ENCODE data around the gene TSGA10IP.
A peak's percentile ranks its signal among the peaks of the same experiment; 100 is the strongest.

Gene TSGA10IP

GRCh38 chr11:65918211-65919140 is 26.8 kb upstream of the TSGA10IP start, which contains the start of gene C11orf68:
TSS of gene C11orf68 (minus strand) at chr11:65919062. CDS start at chr11:65919031, 31 bp downstream.
- peak in 1 of 14 donors; percentile 50 for DNase-seq

- DNase-seq: peak; percentile 87 to 100 (median 98)
These were observed 26.1 kb upstream of the TSGA10IP start, which contains the start of gene DRAP1 for GRCh38 chr11:65919141-65919572. TSS of gene DRAP1 (plus strand) at chr11:65919426. CDS start at chr11:65919502, 76 bp downstream.

GRCh38 chr11:65919573-65920371 is 25.5 kb upstream of the TSGA10IP start:
- DNase-seq: peak in 3 of 14 donors; percentile 27 to 63 (median 52)

- DNase-seq: no peak
These were observed 24.9 kb upstream of the TSGA10IP start for GRCh38 chr11:65920372-65920802.

- no peak for DNase-seq
These were observed 24.2 kb upstream of the TSGA10IP start for GRCh38 chr11:65921033-65921555.

- no peak for DNase-seq
These were observed 23.4 kb upstream of the TSGA10IP start for GRCh38 chr11:65921876-65922275.

- DNase-seq: no peak
These were observed 22.7 kb upstream of the TSGA10IP start for GRCh38 chr11:65922565-65922964.

- no peak for DNase-seq
These were observed 19.9 kb upstream of the TSGA10IP start for GRCh38 chr11:65925397-65925796.

- DNase-seq: peak in 3 of 14 donors; percentile 18 to 34 (median 32)
These were observed 17.3 kb upstream of the TSGA10IP start for GRCh38 chr11:65927904-65928397.

- DNase-seq: no peak
These were observed 16.6 kb upstream of the TSGA10IP start for GRCh38 chr11:65928667-65929066.

- no peak for DNase-seq
These were observed 13.3 kb upstream of the TSGA10IP start for GRCh38 chr11:65931773-65932557.

GRCh38 chr11:65932558-65932919 is 12.7 kb upstream of the TSGA10IP start:
- DNase-seq: no peak

- peak in 1 of 14 donors; percentile 14 for DNase-seq
These were observed 11.3 kb upstream of the TSGA10IP start for GRCh38 chr11:65934014-65934413.

GRCh38 chr11:65937766-65938165 is 7.5 kb upstream of the TSGA10IP start:
- DNase-seq: no peak

GRCh38 chr11:65941720-65942310 is 3.5 kb upstream of the TSGA10IP start:
- DNase-seq: no peak

GRCh38 chr11:65942531-65942930 is 2.7 kb upstream of the TSGA10IP start:
- no peak for DNase-seq

GRCh38 chr11:65944191-65944590 is 1.1 kb upstream of the TSGA10IP start:
- no peak for DNase-seq

GRCh38 chr11:65944767-65945166 is 513 bp upstream of the TSGA10IP start:
- DNase-seq: no peak

- DNase-seq: no peak
These were observed 770 bp downstream of the TSGA10IP start for GRCh38 chr11:65945941-65946558.

- no peak for DNase-seq
These were observed 1.4 kb downstream of the TSGA10IP start for GRCh38 chr11:65946655-65947054.

- DNase-seq: no peak
These were observed 1.9 kb downstream of the TSGA10IP start for GRCh38 chr11:65947133-65947532.
